ENCODE results near the gene DYNC1H1.

DNA sequence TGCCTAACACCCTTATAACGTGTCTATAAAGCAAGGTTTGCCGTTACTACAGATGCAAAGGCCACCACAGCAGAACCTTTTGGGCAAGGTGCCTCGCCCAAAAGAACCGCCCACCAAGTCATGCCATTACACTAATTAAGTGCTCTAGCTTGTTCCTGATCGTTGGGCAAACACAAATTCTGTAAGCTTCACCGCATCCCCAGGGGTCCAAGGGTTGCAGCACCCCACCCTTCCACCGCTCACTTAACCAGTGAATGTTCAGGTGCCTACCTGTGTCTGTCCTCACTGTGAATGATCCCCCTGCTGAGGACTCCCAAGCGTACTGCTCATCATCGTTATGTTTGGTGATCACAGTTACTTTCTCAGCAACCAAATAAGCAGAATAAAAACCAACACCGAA lies 121.1 kb downstream of the DYNC1H1 start:
- TF ChIP-seq, protein P1, sequence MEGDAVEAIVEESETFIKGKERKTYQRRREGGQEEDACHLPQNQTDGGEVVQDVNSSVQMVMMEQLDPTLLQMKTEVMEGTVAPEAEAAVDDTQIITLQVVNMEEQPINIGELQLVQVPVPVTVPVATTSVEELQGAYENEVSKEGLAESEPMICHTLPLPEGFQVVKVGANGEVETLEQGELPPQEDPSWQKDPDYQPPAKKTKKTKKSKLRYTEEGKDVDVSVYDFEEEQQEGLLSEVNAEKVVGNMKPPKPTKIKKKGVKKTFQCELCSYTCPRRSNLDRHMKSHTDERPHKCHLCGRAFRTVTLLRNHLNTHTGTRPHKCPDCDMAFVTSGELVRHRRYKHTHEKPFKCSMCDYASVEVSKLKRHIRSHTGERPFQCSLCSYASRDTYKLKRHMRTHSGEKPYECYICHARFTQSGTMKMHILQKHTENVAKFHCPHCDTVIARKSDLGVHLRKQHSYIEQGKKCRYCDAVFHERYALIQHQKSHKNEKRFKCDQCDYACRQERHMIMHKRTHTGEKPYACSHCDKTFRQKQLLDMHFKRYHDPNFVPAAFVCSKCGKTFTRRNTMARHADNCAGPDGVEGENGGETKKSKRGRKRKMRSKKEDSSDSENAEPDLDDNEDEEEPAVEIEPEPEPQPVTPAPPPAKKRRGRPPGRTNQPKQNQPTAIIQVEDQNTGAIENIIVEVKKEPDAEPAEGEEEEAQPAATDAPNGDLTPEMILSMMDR (conservative IDR thresholded peaks at IDR 0.05; ENCODE audit: low read depth, low read length): no peak
- no peak for TF ChIP-seq EZH2 (IDR thresholded peaks at IDR 0.05; ENCODE audit: borderline replicate concordance, low read depth, low read length, poor library complexity, severe bottlenecking)
